ENCODE measurements around the gene PCNX1.
A peak's percentile ranks its signal among the peaks of the same experiment; 100 is the strongest.

DNA sequence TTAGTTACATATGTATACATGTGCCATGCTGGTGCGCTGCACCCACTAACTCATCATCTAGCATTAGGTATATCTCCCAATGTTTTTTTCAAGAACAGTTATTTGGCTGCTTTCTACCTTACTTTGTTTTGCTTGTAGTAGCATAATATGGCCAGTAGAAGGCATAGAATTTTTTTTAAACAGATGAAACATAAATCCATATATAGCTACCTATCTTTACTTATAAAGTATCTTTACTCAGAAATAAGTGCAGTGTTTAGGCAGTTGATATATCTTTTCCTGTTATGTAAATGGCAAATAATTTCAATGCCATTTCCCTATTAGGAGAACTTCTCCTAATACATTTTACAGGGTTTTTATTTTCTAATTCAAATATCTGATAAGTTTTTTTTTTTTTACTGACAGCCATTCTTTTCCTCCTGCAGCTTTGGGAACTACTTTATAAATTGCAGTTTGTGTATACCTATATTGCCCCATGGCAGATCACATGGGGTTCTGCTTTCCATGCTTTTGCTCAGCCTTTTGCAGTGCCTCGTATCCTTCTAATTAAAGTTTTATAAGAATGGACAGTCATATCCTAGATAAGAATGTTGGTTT, 143.1 kb downstream of the PCNX1 start:
- peak; percentile 64 for TF ChIP-seq CTCF (conservative IDR thresholded peaks at IDR 0.05; ENCODE audit: low read depth, low read length)
- TF ChIP-seq EZH2phosphoT487 (IDR thresholded peaks at IDR 0.05; ENCODE audit: borderline replicate concordance, low read length), result no peak
- TF ChIP-seq EZH2 (IDR thresholded peaks at IDR 0.05; ENCODE audit: low read length, unreplicated experiment), result no peak
